Parathyroid adenoma (tissue), 2 donors: ENCODE results near the gene FXYD3.

Source experiments
- H2AFZ ChIP-seq: fragments of 300-600 bp; sonication (generic); one replicate; pipeline ENCODE4 v1.7.0; 2017; ENCODE audit warnings: antibody characterized with exemption, mild to moderate bottlenecking
- H3K27ac ChIP-seq: fragments of 300-600 bp; sonication (generic); one replicate; pipeline ENCODE4 v1.7.0; 2017
- H3K27me3 ChIP-seq: fragments of 300-600 bp; sonication (generic); one replicate; pipeline ENCODE4 v1.7.0; 2017; ENCODE audit warnings: low read length; ENCODE audit not compliant: control insufficient read depth, insufficient read depth
- H3K36me3 ChIP-seq: fragments of 300-600 bp; sonication (generic); one replicate; pipeline ENCODE4 v1.7.0; 2017; ENCODE audit warnings: low read length; ENCODE audit not compliant: control insufficient read depth, insufficient read depth
- H3K4me1 ChIP-seq: fragments of 300-600 bp; sonication (generic); one replicate; pipeline ENCODE4 v1.7.0; 2017; ENCODE audit warnings: control low read depth
- H3K4me2 ChIP-seq: fragments of 300-600 bp; sonication (generic); one replicate; pipeline ENCODE4 v1.7.0; 2017; ENCODE audit warnings: low read length
- H3K4me3 ChIP-seq: fragments of 300-600 bp; sonication (generic); one replicate; pipeline ENCODE4 v1.7.0; 2017; ENCODE audit warnings: low read depth, low read length
- H3K79me2 ChIP-seq: fragments of 300-600 bp; sonication (generic); one replicate; pipeline ENCODE4 v1.7.0; 2017; ENCODE audit warnings: control low read depth
- H3K9ac ChIP-seq: fragments of 300-600 bp; sonication (generic); one replicate; pipeline ENCODE4 v1.7.0; 2017; ENCODE audit warnings: mild to moderate bottlenecking
- H3K9me3 ChIP-seq: fragments of 300-600 bp; sonication (generic); one replicate; pipeline ENCODE4 v1.7.0; 2017; ENCODE audit warnings: low read length; ENCODE audit not compliant: control insufficient read depth
- TF ChIP-seq, protein P1 (sequence below): fragments of 300-600 bp; sonication (generic); IDR thresholded peaks from one replicate; pipeline ENCODE4 v1.7.0; 2017; ENCODE audit warnings: antibody characterized with exemption, mild to moderate bottlenecking
- donor health status: primary hyperparathyroidism.

The FXYD3 gene

GRCh38 chr19:35162471-35163326 is 47.1 kb downstream of the FXYD3 start:
- H3K27ac ChIP-seq: no peak overlapping the region
- no peaks in the 10 kb centered on the region for H3K9me3 ChIP-seq
- TF ChIP-seq, protein P1, sequence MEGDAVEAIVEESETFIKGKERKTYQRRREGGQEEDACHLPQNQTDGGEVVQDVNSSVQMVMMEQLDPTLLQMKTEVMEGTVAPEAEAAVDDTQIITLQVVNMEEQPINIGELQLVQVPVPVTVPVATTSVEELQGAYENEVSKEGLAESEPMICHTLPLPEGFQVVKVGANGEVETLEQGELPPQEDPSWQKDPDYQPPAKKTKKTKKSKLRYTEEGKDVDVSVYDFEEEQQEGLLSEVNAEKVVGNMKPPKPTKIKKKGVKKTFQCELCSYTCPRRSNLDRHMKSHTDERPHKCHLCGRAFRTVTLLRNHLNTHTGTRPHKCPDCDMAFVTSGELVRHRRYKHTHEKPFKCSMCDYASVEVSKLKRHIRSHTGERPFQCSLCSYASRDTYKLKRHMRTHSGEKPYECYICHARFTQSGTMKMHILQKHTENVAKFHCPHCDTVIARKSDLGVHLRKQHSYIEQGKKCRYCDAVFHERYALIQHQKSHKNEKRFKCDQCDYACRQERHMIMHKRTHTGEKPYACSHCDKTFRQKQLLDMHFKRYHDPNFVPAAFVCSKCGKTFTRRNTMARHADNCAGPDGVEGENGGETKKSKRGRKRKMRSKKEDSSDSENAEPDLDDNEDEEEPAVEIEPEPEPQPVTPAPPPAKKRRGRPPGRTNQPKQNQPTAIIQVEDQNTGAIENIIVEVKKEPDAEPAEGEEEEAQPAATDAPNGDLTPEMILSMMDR: no peak
- no peak overlapping the region for H2AFZ ChIP-seq
- no peak overlapping the region for H3K4me3 ChIP-seq
- no peaks in the 10 kb centered on the region for H3K4me1 ChIP-seq
- no peaks in the 10 kb centered on the region for H3K79me2 ChIP-seq
- H3K36me3 ChIP-seq: no peaks in the 10 kb centered on the region
- no peaks in the 10 kb centered on the region for H3K27me3 ChIP-seq
- H3K9ac ChIP-seq: no peak overlapping the region
- H3K4me2 ChIP-seq: no peak overlapping the region

DNA sequence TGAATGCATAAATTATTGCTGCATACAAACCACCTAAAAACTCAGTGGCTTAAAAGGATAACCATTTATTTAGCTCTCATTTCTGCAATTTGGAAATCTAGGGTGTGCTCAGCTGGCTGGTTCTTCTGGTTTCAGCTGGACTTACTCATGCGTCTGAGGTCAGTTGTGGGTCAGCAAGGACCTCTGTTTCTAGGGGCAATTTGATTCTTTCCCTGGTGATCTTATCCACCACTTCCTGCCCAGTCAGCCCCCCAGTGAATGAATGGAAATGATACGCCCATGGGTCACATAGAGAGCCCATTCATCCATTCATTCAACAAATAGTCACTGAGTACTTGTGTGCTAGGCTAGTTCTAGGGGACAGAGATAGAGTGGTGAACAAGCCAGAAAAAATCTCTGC is 48.8 kb downstream of the FXYD3 start:
- Histone ChIP-seq H3K79me2 (no peaks in the 10 kb centered on the region), H3K4me1 (no peaks in the 10 kb centered on the region), H3K27me3 (no peaks in the 10 kb centered on the region), H3K9ac (no peak overlapping the region), H3K4me2 (no peak overlapping the region), H3K4me3 (no peak overlapping the region), H3K9me3 (no peaks in the 10 kb centered on the region), H2AFZ (no peak overlapping the region), H3K27ac (no peak overlapping the region), H3K36me3 (no peaks in the 10 kb centered on the region)
- TF ChIP-seq, protein P1: no peak

DNA sequence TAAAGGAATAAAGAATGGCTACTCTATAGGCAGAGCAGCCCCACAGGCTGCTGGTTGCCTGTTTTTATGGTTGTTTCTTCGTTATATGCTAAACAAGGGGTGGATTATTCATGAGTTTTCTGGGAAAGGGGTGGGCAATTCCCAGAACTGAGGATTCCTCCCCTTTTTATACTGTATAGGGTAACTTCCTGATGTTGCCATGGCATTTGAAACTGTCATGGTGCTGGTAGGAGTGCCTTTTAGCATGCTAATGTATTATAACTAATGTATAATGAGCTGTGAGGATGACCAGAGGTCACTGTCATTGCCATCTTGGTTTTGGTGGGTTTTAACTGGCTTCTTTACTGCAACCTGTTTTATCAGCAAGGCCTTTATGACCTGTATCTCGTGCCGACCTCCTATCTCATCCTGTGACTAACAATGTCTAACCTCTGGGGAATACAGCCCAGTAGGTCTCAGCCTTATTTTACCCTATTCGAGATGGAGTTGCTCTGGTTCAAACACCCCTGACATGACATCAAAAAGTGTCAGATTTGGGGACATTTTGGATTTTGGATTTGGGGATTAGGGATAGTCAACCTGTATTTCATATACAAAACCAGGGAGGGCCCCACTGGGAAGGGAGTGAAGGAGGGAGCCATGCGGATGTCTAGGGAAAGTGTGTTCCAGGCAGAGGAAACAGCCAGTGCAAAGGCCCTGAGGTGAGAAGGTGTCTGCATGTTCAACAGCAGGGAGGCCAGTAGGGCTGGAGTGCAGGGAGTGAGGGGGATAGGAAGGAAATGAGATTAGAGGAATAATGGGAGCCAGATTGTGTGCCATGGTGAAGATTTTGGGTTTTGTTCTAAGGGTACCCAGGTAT is 49.8 kb downstream of the FXYD3 start:
- Histone ChIP-seq H2AFZ (no peak overlapping the region), H3K36me3 (no peaks in the 10 kb centered on the region), H3K9ac (no peak overlapping the region), H3K4me1 (no peaks in the 10 kb centered on the region), H3K9me3 (no peaks in the 10 kb centered on the region), H3K27me3 (no peaks in the 10 kb centered on the region), H3K79me2 (no peaks in the 10 kb centered on the region), H3K4me3 (no peak overlapping the region), H3K27ac (no peak overlapping the region), H3K4me2 (no peak overlapping the region)
- TF ChIP-seq, protein P1: no peak

GRCh38 chr19:35166100-35167063 is 50.8 kb downstream of the FXYD3 start:
- TF ChIP-seq, protein P1: no peak
- H3K36me3 ChIP-seq: no peaks in the 10 kb centered on the region
- no peaks in the 10 kb centered on the region for H3K79me2 ChIP-seq
- no peaks in the 10 kb centered on the region for H3K9me3 ChIP-seq
- no peaks in the 10 kb centered on the region for H3K4me1 ChIP-seq
- no peak overlapping the region for H3K27ac ChIP-seq
- H3K27me3 ChIP-seq: no peaks in the 10 kb centered on the region
- H3K4me3 ChIP-seq: no peak overlapping the region
- no peak overlapping the region for H3K4me2 ChIP-seq
- H2AFZ ChIP-seq: no peak overlapping the region
- no peak overlapping the region for H3K9ac ChIP-seq
